Liver (tissue), 9 donors: Measurements from ENCODE around the gene FOXC2. TPM values are rescaled to one million over a fixed set of nuclear protein-coding genes. Genes with fewer than 3 reads are reported as not detected.

Experiments
- DNase-seq: peaks from one replicate; pipeline ENCODE4 v3.0.0-alpha.2; 2017; ENCODE audit warnings: low spot score
- H3K27ac ChIP-seq, 2 donors: one replicate each; pipeline ENCODE4 v1.7.0; 2013; ENCODE audit warnings: inconsistent platforms in 2 of 2, low read length in 2 of 2, control low read depth in 1 of 2, low read depth in 1 of 2, mild to moderate bottlenecking in 1 of 2
- H3K27me3 ChIP-seq, 4 donors: one replicate each; pipeline versions ENCODE4 v1.6.1 to v1.7.0; 2013; ENCODE audit warnings: low read length in 3 of 4, inconsistent platforms in 1 of 4, mild to moderate bottlenecking in 1 of 4, moderate library complexity in 1 of 4; ENCODE audit not compliant: control insufficient read depth in 4 of 4, insufficient read depth in 4 of 4
- H3K36me3 ChIP-seq, 4 donors: one replicate each; pipeline versions ENCODE4 v1.6.1 to v1.7.0; 2013; ENCODE audit warnings: low read length in 3 of 4, mild to moderate bottlenecking in 3 of 4, low read depth in 1 of 4, moderate library complexity in 1 of 4; ENCODE audit not compliant: control insufficient read depth in 4 of 4, insufficient read depth in 3 of 4
- H3K4me1 ChIP-seq, 4 donors: one replicate each; pipeline versions ENCODE4 v1.6.1 to v1.7.0; 2013; ENCODE audit warnings: low read length in 3 of 4, mild to moderate bottlenecking in 3 of 4, moderate library complexity in 1 of 4; ENCODE audit not compliant: control insufficient read depth in 4 of 4, insufficient read depth in 4 of 4
- H3K4me3 ChIP-seq, 3 donors: one replicate each; pipeline versions ENCODE4 v1.6.1 to v1.7.0; 2013; ENCODE audit warnings: low read length in 3 of 3, control low read depth in 1 of 3, low read depth in 1 of 3, mild to moderate bottlenecking in 1 of 3
- H3K9ac ChIP-seq, 2 donors: one replicate each; pipeline ENCODE4 v1.7.0; 2013; ENCODE audit warnings: low read length in 2 of 2, mild to moderate bottlenecking in 2 of 2, moderate library complexity in 2 of 2, control low read depth in 1 of 2, low read depth in 1 of 2
- H3K9me3 ChIP-seq, 4 donors: one replicate each; pipeline versions ENCODE4 v1.6.1 to v1.7.0; 2013; ENCODE audit warnings: low read length in 3 of 4; ENCODE audit not compliant: control insufficient read depth in 4 of 4
- ATF3 ChIP-seq: IDR thresholded peaks from 2 replicates; pipeline ENCODE4 v1.6.1; 2016; ENCODE audit warnings: antibody characterized with exemption
- CTCF ChIP-seq: fragments of 150-350 bp; IDR thresholded peaks from 2 replicates; pipeline ENCODE4 v1.5.1; 2017; ENCODE audit warnings: improper control_type of control experiment, low read depth, low read length; ENCODE audit not compliant: missing input control
- EGR1 ChIP-seq, 2 donors: IDR thresholded peaks; 2 replicates each; pipeline ENCODE4 v1.6.1; 2016 to 2018; ENCODE audit warnings: antibody characterized with exemption in 2 of 2, low read depth in 2 of 2
- FOXA1 ChIP-seq: IDR thresholded peaks from 2 replicates; pipeline ENCODE4 v1.6.1; 2016; ENCODE audit warnings: antibody characterized with exemption
- FOXA2 ChIP-seq: IDR thresholded peaks from 2 replicates; pipeline ENCODE4 v1.6.1; 2016; ENCODE audit warnings: antibody characterized with exemption
- GABPA ChIP-seq, 2 donors: IDR thresholded peaks in 1 of 2; conservative IDR thresholded peaks in 1 of 2; 2 replicates each; pipeline ENCODE4 v1.6.1; 2016; ENCODE audit warnings: antibody characterized with exemption in 2 of 2, mild to moderate bottlenecking in 1 of 2, moderate library complexity in 1 of 2
- HNF4A ChIP-seq, 2 donors: conservative IDR thresholded peaks; 2 replicates each; pipeline ENCODE4 v1.6.1; 2016; ENCODE audit warnings: antibody characterized with exemption in 2 of 2, mild to moderate bottlenecking in 2 of 2
- HNF4G ChIP-seq: IDR thresholded peaks from 2 replicates; pipeline ENCODE4 v1.6.1; 2016; ENCODE audit warnings: antibody characterized with exemption
- JUND ChIP-seq, 2 donors: IDR thresholded peaks; 2 replicates each; pipeline ENCODE4 v1.6.1; 2016; ENCODE audit warnings: antibody characterized with exemption in 2 of 2
- MAX ChIP-seq: IDR thresholded peaks from 2 replicates; pipeline ENCODE4 v1.6.1; 2016; ENCODE audit warnings: antibody characterized with exemption
- NR2F2 ChIP-seq: IDR thresholded peaks from 2 replicates; pipeline ENCODE4 v1.6.1; 2016; ENCODE audit warnings: antibody characterized with exemption
- RAD21 ChIP-seq, 2 donors: IDR thresholded peaks; 2 replicates each; pipeline ENCODE4 v1.6.1; 2016; ENCODE audit warnings: antibody characterized with exemption in 2 of 2, mild to moderate bottlenecking in 2 of 2
- REST ChIP-seq: IDR thresholded peaks from 2 replicates; pipeline ENCODE4 v1.6.1; 2016; ENCODE audit warnings: antibody characterized with exemption, mild to moderate bottlenecking
- RXRA ChIP-seq, 2 donors: IDR thresholded peaks; 2 replicates each; pipeline ENCODE4 v1.6.1; 2017 to 2018; ENCODE audit warnings: antibody characterized with exemption in 2 of 2, mild to moderate bottlenecking in 1 of 2
- SP1 ChIP-seq: IDR thresholded peaks from 2 replicates; pipeline ENCODE4 v1.6.1; 2018; ENCODE audit warnings: antibody characterized with exemption, mild to moderate bottlenecking
- TAF1 ChIP-seq: conservative IDR thresholded peaks from 2 replicates; pipeline ENCODE4 v1.6.1; 2016; ENCODE audit warnings: antibody characterized with exemption, mild to moderate bottlenecking
- YY1 ChIP-seq: IDR thresholded peaks from 2 replicates; pipeline ENCODE4 v1.6.1; 2016; ENCODE audit warnings: antibody characterized with exemption, mild to moderate bottlenecking
- ZBTB33 ChIP-seq: IDR thresholded peaks from 2 replicates; pipeline ENCODE4 v1.6.1; 2016; ENCODE audit warnings: antibody characterized with exemption
- WGBS: extraction: QIAGEN DNeasy Blood & Tissue Kit; methylation state at CpG from one replicate; pipeline ENCODE4 v1.1.7; 2013; 5-methylcytosine and 5-hydroxymethylcytosine counted together
- polyA plus RNA-seq, 2 donors: library from polyadenylated mRNA; stranded (reverse) in 1 of 2; unstranded in 1 of 2; fragments of 200-250 nt in 1 of 2; fragments of >200 nt in 1 of 2; fragmentation: Nextera tagmentation in 1 of 2; extraction: Ambion mirVana in 1 of 2; gene quantifications; one replicate each; pipeline versions ENCODE4 v1.2.1 to v1.2.3, GENCODE V29; 2013 to 2015
- total RNA-seq, 2 donors: library from RNA; depleted of rRNA; stranded (reverse); fragments of >200 nt; gene quantifications; one replicate each; pipeline ENCODE4 v1.2.3, GENCODE V29; 2014
- donor health status: healthy.
- donor health status: healthy.
- donor health status: healthy.
- donor health status: healthy.
- donor health status: healthy.

FOXC2 gene
- total and polyA plus RNA-seq, 4 donors = 0.03 to 0.09 (median 0.08) TPM; not detected in 1

GRCh38 chr16:86595983-86596605 is 29.5 kb downstream of the FOXC2 start:
- no peaks in the 10 kb centered on the region for H3K9me3 ChIP-seq
- no peak overlapping the region for H3K9ac ChIP-seq
- H3K27ac ChIP-seq = no peak overlapping the region
- no peak for DNase-seq
- WGBS = 61% methylated on average over 10 of the region's 10 CpGs
- H3K4me1 ChIP-seq = no peaks in the 10 kb centered on the region
- H3K4me3 ChIP-seq = no peak overlapping the region
- H3K36me3 ChIP-seq = no peaks in the 10 kb centered on the region
- no peak for TF ChIP-seq CTCF
- no peak for TF ChIP-seq JUND (IDR thresholded peaks at IDR 0.05)
- no peak for TF ChIP-seq TAF1
- TF ChIP-seq RAD21 (IDR thresholded peaks at IDR 0.05) = no peak
- no peak for TF ChIP-seq SP1
- TF ChIP-seq ATF3 = no peak
- no peak for TF ChIP-seq HNF4A (conservative IDR thresholded peaks at IDR 0.05)
- no peak for TF ChIP-seq FOXA2
- no peak for TF ChIP-seq RXRA (IDR thresholded peaks at IDR 0.05)
- no peak for TF ChIP-seq YY1
- TF ChIP-seq MAX = no peak
- TF ChIP-seq FOXA1 = no peak
- TF ChIP-seq NR2F2 = no peak
- TF ChIP-seq HNF4G = no peak
- no peak for TF ChIP-seq ZBTB33
- TF ChIP-seq GABPA (IDR thresholded peaks at IDR 0.05 in 1 of 2, conservative IDR thresholded peaks at IDR 0.05 in 1 of 2) = no peak
- no peak for TF ChIP-seq EGR1 (IDR thresholded peaks at IDR 0.05; ENCODE audit: low read depth in 2 of 2)
- TF ChIP-seq REST = no peak
- H3K27me3 ChIP-seq = peaks cover 0 to 19% (median 0%) of the 10 kb centered on the region in 4 donors
